Lower leg skin (tissue), 4 donors: ENCODE measurements around the gene COL18A1. TPM values are rescaled to one million over a fixed set of nuclear protein-coding genes. Genes with fewer than 3 reads are reported as not detected.
A peak's percentile ranks its signal among the peaks of the same experiment; 100 is the strongest.

Source experiments
- DNase-seq, 2 donors: peaks; one replicate each; pipeline ENCODE4 v3.0.0-alpha.2; 2019; ENCODE audit warnings: low spot score in 2 of 2
- H3K4me3 ChIP-seq: fragments of 200-600 bp; sonication (generic); 2 replicates; pipeline ENCODE4 v1.5.1; 2017; ENCODE audit warnings: mild to moderate bottlenecking, low read depth; ENCODE audit not compliant: poor library complexity, severe bottlenecking
- POLR2A ChIP-seq, 2 donors: fragments of 450-650 bp; IDR thresholded peaks; one replicate each; pipeline ENCODE4 v1.6.1; 2016 to 2017; ENCODE audit warnings: antibody characterized with exemption in 2 of 2, mild to moderate bottlenecking in 1 of 2, moderate library complexity in 1 of 2
- WGBS, 2 donors: methylation state at CpG; one replicate each; pipeline ENCODE4 v1.1.5; 2018; 5-methylcytosine and 5-hydroxymethylcytosine counted together
- intact Hi-C: fragments of 100-400 bp; cut with DNase I; formaldehyde crosslinking; loops from one replicate; pipeline ENCODE4 v1.15.0; 2023; ENCODE audit warnings: low total_unique reads
- total RNA-seq, 4 donors: library from RNA; depleted of rRNA; stranded (reverse); fragments of >200 nt; gene quantifications; one replicate each; pipeline ENCODE4 v1.1.0, GENCODE V29; 2016
- TF ChIP-seq, protein P1 (sequence below), 3 donors: fragments of 450-650 bp; IDR thresholded peaks; one replicate each; pipeline ENCODE4 v1.5.1; 2016; ENCODE audit warnings: antibody characterized with exemption in 3 of 3, mild to moderate bottlenecking in 3 of 3, moderate library complexity in 2 of 3

The COL18A1 gene
- total RNA-seq, 4 donors from 2014 or later, result 63.3 to 126 (median 85.9) TPM

DNA sequence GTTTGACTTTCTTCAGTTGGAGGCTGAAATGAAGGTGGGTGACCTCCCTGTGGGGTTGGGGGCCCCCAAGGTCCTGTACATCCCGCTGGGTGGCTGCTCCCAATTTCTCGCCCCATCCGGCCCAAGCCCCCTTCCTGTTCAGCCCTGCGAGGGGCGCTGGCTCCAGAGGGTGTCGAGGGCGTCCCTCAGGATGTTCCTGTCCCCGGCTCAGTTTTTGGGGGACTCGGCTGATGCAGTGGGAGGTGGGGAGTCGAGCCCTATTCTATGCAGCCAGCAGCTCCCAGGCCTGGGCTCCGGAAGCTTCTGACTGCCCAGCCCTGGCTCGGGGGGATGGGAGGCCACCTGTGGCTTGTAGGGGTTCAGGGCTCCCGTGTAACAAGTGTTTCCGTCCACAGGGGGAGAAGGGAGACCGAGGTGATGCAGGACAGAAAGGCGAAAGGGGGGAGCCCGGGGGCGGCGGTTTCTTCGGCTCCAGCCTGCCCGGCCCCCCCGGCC, 99.1 kb downstream of the COL18A1 start:
- no peak overlapping the region for H3K4me3 ChIP-seq
- 90 to 92% methylated on average over 18 to 22 of the region's 22 CpGs for WGBS, 2 donors
- intact Hi-C loops, result no loop called here
- DNase-seq, result peak in 1 of 2 donors; percentile 78
- no peak for TF ChIP-seq POLR2A (IDR thresholded peaks at IDR 0.05)

DNA sequence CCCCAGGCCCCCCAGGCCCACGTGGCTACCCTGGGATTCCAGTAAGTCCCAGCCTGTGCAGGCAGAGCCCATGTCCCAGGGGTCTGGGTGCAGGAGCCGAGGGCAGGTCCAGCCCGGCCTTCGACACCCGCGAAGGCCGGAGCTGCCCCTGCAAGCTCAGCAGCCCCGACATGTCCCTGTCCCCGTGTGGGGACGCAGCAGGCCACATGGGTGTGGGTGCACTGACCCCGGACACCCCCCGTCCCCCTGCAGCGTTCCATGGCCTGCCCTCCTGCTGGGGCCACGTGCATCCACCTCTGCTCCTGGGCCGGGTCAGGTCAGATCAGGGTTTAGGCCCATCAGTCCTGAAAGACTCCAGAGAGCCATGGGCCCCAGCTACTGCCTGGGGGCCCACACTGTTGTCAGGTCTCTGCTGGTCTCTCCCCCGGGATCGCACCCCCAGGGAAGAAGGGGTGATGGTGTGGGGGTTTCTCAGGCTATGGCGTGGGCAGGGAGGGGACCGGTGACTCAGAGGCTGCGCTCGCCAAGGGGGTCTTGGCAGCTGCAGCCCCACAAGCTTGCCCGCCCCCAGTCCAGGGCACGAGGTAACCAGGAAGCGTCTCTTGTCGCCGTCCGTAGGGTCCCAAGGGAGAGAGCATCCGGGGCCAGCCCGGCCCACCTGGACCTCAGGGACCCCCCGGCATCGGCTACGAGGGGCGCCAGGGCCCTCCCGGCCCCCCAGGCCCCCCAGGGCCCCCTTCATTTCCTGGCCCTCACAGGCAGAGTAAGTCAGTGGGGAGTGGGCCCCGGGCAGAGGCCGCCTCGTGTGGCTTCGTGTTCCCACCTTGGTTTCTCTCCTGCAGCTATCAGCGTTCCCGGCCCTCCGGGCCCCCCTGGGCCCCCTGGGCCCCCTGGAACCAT, 99.8 kb downstream of the COL18A1 start:
- intact Hi-C loops, result no loop called here
- TF ChIP-seq, protein P1, sequence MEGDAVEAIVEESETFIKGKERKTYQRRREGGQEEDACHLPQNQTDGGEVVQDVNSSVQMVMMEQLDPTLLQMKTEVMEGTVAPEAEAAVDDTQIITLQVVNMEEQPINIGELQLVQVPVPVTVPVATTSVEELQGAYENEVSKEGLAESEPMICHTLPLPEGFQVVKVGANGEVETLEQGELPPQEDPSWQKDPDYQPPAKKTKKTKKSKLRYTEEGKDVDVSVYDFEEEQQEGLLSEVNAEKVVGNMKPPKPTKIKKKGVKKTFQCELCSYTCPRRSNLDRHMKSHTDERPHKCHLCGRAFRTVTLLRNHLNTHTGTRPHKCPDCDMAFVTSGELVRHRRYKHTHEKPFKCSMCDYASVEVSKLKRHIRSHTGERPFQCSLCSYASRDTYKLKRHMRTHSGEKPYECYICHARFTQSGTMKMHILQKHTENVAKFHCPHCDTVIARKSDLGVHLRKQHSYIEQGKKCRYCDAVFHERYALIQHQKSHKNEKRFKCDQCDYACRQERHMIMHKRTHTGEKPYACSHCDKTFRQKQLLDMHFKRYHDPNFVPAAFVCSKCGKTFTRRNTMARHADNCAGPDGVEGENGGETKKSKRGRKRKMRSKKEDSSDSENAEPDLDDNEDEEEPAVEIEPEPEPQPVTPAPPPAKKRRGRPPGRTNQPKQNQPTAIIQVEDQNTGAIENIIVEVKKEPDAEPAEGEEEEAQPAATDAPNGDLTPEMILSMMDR (IDR thresholded peaks at IDR 0.05), result no peak
- TF ChIP-seq POLR2A (IDR thresholded peaks at IDR 0.05), result no peak
- no peak overlapping the region for H3K4me3 ChIP-seq
- WGBS, 2 donors, result 86 to 88% methylated on average over 20 to 32 of the region's 41 CpGs
- peak in 1 of 2 donors; percentile 82 for DNase-seq

DNA sequence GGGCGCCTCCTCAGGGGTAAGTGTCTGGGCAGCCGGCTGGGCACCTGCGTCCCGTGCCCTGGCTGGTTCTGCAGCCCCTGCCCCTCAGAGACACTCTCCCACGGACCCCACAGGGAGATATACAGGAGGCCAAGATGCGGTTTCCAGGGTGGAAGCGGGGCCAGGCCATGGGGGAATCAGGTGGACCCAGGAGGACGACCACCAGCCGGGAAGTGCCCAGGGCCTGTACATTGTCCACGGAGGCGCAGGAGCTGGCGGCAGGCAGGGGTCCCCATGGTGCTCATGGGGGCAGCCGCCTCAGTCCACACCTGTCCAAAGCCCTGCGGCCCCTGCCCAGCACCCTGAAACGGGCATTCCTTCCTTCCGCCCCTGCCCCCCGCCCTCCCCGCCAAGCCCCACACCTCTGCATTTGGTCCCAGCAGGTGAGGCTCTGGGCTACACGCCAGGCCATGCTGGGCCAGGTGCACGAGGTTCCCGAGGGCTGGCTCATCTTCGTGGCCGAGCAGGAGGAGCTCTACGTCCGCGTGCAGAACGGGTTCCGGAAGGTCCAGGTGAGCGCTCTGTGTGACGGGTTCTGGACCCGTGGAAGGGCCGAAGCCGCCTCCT, 100.6 kb downstream of the COL18A1 start:
- H3K4me3 ChIP-seq, result no peak overlapping the region
- 87 to 88% methylated on average over 32 to 33 of the region's 33 CpGs for WGBS, 2 donors
- intact Hi-C loops, result no loop called here
- DNase-seq, result peak in 1 of 2 donors; percentile 79
- TF ChIP-seq, protein P1 (IDR thresholded peaks at IDR 0.05), result no peak
- no peak for TF ChIP-seq POLR2A (IDR thresholded peaks at IDR 0.05)

DNA sequence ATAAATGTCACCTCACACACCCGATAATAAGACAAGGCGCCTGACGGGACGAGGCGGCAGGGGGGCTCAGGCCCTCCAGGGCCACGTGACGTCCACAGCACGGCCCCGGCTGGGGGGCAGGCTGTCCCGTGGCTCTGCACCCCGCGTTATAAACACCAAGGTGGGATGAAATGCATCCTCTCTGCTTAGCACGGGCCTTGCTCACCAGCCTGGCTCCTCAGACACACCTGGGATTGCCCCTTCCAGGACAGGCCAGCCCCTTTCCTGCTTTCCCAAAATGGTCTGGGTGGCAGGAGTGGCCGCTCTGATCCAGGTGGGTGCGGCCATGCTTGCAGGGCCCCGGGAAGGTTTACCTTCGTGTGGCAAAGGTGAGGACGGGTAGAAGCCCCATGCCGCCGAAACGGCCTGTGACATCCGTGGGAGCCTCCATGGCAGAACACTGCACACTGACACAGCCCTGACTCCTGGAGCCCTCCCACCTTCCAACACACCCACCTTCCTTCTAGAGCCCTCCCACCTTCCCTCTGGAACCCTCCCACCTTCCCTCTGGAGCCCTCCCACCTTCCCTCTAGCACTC, 101.4 kb downstream of the COL18A1 start:
- TF ChIP-seq POLR2A (IDR thresholded peaks at IDR 0.05), result no peak
- TF ChIP-seq, protein P1 (IDR thresholded peaks at IDR 0.05), result no peak
- intact Hi-C loops, result no loop called here
- WGBS, 2 donors, result 83 to 86% methylated on average over 22 of the region's 22 CpGs
- DNase-seq, result peak in 1 of 2 donors; percentile 78
- H3K4me3 ChIP-seq, result no peak overlapping the region

DNA sequence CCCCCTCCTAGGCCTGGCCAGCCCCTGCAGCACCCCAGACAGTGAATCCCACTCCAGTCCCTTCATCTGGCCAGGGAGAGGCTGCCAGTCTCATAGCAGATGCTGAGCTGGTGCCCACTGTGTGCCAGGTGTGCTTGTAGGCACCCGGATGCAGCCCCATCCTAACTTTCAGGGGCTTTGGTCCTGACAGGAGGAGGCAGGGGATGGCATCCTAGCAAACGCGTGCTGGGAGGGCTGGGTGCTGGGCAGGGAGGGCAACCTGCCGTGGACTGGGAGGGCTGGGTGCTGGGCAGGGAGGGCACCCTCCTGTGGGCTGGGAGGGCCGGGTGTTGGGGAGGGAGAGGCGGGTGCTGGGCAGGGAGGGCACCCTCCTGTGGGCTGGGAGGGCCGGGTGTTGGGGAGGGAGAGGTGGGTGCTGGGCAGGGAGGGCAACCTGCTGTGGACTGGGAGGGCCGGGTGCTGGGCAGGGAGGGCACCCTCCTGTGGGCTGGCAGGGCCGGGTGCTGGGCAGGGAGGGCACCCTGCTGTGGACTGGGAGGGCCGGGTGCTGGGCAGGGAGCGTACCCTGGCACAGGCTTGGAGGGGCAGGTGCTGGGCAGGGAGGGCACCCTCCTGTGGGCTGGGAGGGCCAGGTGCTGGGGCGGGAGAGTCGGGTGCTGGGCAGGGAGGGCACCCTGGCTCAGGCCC, 102.0 kb downstream of the COL18A1 start:
- TF ChIP-seq POLR2A (IDR thresholded peaks at IDR 0.05), result no peak
- TF ChIP-seq, protein P1 (IDR thresholded peaks at IDR 0.05), result no peak
- intact Hi-C loops, result no loop called here
- H3K4me3 ChIP-seq, result no peak overlapping the region
- 77 to 95% methylated on average over 6 to 10 of the region's 13 CpGs for WGBS, 2 donors
- DNase-seq, result peak in 1 of 2 donors; percentile 58
